Panc1 (cell line): ENCODE data around the gene SLC6A2.

Source experiments
- CTCF ChIP-seq: fragments of 450-650 bp; IDR thresholded peaks from 2 replicates; pipeline ENCODE4 v1.5.1; 2017; ENCODE audit warnings: mild to moderate bottlenecking
- REST ChIP-seq, 2 experiments: IDR thresholded peaks; 2 replicates each; pipeline ENCODE4 v1.6.1; 2011 to 2012; ENCODE audit warnings: low read depth in 2 of 2, control low read depth in 1 of 2, low read length in 1 of 2, mild to moderate bottlenecking in 1 of 2, moderate library complexity in 1 of 2; ENCODE audit not compliant: insufficient read depth in 1 of 2

- TF ChIP-seq CTCF (no peak), REST (IDR thresholded peaks at IDR 0.05; ENCODE audit: insufficient read depth in 1 of 2, low read depth in 2 of 2, low read length in 1 of 2) (no peak)
Measured at GRCh38 chr16:55632259-55632658, 23.5 kb upstream of the SLC6A2 start.
